GM19035 (cell line): Measurements from ENCODE around the gene MICAL3.
"Not testable (repeated sequence)": the region's sequence is repeated elsewhere in the genome, so short reads cannot be mapped to it uniquely, and the experiment has no call there.

ENCODE experiments used
- ATAC-seq: cut with Tn5 transposase; IDR thresholded peaks from one replicate; pipeline ENCODE4 v1.9.1; 2021; ENCODE audit not compliant: unreplicated experiment

The MICAL3 gene

GRCh38 chr22:17770180-17771077 lies 253.9 kb downstream of the MICAL3 start:
- no peak for ATAC-seq

GRCh38 chr22:17769716-17770082 lies 254.7 kb downstream of the MICAL3 start:
- no peak for ATAC-seq

GRCh38 chr22:17769013-17769715 lies 255.2 kb downstream of the MICAL3 start:
- ATAC-seq = no peak

- ATAC-seq = peak; percentile 79
Measured at GRCh38 chr22:17767233-17768065, 256.9 kb downstream of the MICAL3 start.

- ATAC-seq = not testable (repeated sequence)
Measured at GRCh38 chr22:17764852-17765251, 259.5 kb downstream of the MICAL3 start.

GRCh38 chr22:17764036-17764435 lies 260.3 kb downstream of the MICAL3 start:
- ATAC-seq = no peak

- not testable (repeated sequence) for ATAC-seq
Measured at GRCh38 chr22:17763442-17763841, 260.9 kb downstream of the MICAL3 start.

GRCh38 chr22:17761138-17761488 lies 263.2 kb downstream of the MICAL3 start:
- no peak for ATAC-seq

GRCh38 chr22:17754233-17754925 lies 270.0 kb downstream of the MICAL3 start:
- no peak for ATAC-seq

GRCh38 chr22:17753401-17753989 lies 270.9 kb downstream of the MICAL3 start:
- no peak for ATAC-seq

GRCh38 chr22:17751596-17751995 lies 272.8 kb downstream of the MICAL3 start:
- ATAC-seq = no peak

- no peak for ATAC-seq
Measured at GRCh38 chr22:17749605-17750395, 274.6 kb downstream of the MICAL3 start.

- no peak for ATAC-seq
Measured at GRCh38 chr22:17748555-17749353, 275.6 kb downstream of the MICAL3 start.

GRCh38 chr22:17746916-17747315 lies 277.4 kb downstream of the MICAL3 start:
- ATAC-seq = no peak

GRCh38 chr22:17744430-17744829 lies 279.9 kb downstream of the MICAL3 start:
- no peak for ATAC-seq

- no peak for ATAC-seq
Measured at GRCh38 chr22:17743661-17744411, 280.5 kb downstream of the MICAL3 start.

- peak; percentile 56 for ATAC-seq
Measured at GRCh38 chr22:17742527-17742902, 281.8 kb downstream of the MICAL3 start.

GRCh38 chr22:17741866-17742526 lies 282.4 kb downstream of the MICAL3 start:
- no peak for ATAC-seq
